ENCODE data around the gene WDR59. TPM values are rescaled to one million over a fixed set of nuclear protein-coding genes. Genes with fewer than 3 reads are reported as not detected.

The WDR59 gene
- total and polyA plus RNA-seq, 3 experiments from 2014 or later: 13.0 to 56.5 (median 55.9) TPM

DNA sequence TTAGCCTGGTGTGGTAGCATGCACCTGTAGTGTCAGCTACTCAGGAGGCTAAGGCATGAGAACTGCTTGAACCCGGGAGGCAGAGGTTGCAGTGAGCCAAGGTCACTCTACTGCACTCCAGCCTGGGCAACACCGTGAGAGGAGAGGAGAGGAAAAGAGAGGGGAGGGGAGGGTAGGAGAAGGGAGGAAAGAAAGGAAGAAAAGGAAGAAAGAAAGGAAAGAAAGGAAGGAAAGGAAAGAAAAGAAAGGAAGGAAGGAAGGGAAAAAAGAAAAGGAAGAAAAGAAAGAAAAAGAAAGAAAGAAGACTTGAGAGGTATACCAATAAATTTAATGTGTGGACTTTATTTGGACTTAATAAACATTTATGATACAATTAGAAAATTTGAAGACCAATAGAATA is 143.5 kb downstream of the WDR59 start:
- ChIA-PET CTCF (no interaction called here), POLR2A (no interaction called here)
- H3K4me3 Mint-ChIP-seq: no peak overlapping the region
- H3K27me3 Mint-ChIP-seq: peaks cover 4 to 29% of the 10 kb centered on the region in 2 donors
- Histone ChIP-seq H3K27me3 (ENCODE audit: insufficient read depth, low read length, poor library complexity, severe bottlenecking) (no peaks in the 10 kb centered on the region), H3K4me3 (ENCODE audit: low read length) (no peak overlapping the region), H3K27ac (ENCODE audit: low read depth, low read length) (no peak overlapping the region), H3K9me3 (ENCODE audit: low read length) (no peaks in the 10 kb centered on the region), H3K36me3 (ENCODE audit: insufficient read depth, low read length) (no peaks in the 10 kb centered on the region), H3K4me1 (ENCODE audit: insufficient read depth, low read length) (no peaks in the 10 kb centered on the region)
- H3K4me1 Mint-ChIP-seq: no peaks in the 10 kb centered on the region
- DNase-seq: no peak
- H3K36me3 Mint-ChIP-seq: no peaks in the 10 kb centered on the region
- peak overlapping the region in 1 of 8 donors; percentile 96 for H3K27ac Mint-ChIP-seq
- H3K9me3 Mint-ChIP-seq: no peaks in the 10 kb centered on the region

DNA sequence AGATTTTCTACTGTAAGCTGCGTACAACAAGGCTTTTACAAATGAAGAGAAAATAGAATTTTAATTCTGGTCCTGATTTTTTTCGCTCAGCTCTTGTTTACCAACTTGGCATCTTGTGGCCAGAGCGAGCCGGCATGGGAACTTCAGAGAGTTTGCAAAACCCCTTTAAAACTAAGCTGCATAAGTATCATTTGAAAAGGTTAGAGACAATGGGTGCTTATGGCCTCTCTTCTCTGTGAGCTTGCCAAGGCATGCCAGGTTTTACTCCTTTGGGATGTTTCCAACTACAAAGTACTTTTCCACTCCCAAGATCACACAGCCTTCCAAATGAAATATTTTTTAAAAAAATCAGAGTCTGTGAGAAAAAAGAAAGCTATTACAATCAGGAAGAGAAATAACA is 147.9 kb downstream of the WDR59 start:
- H3K4me1 ChIP-seq (ENCODE audit: insufficient read depth, low read length): no peaks in the 10 kb centered on the region
- POLR2A ChIA-PET: no interaction called here
- DNase-seq: no peak
- no peaks in the 10 kb centered on the region for H3K27me3 ChIP-seq (ENCODE audit: insufficient read depth, low read length, poor library complexity, severe bottlenecking)
- Mint-ChIP-seq H3K36me3 (no peaks in the 10 kb centered on the region), H3K4me3 (no peak overlapping the region), H3K4me1 (no peaks in the 10 kb centered on the region), H3K27ac (peak overlapping the region in 1 of 8 donors; percentile 19), H3K27me3 (peaks cover 8 to 28% of the 10 kb centered on the region in 2 donors), H3K9me3 (peaks cover 0 to 1% (median 0%) of the 10 kb centered on the region in 5 donors)
- no peaks in the 10 kb centered on the region for H3K9me3 ChIP-seq (ENCODE audit: low read length)
- H3K36me3 ChIP-seq (ENCODE audit: insufficient read depth, low read length): no peaks in the 10 kb centered on the region
- H3K27ac ChIP-seq (ENCODE audit: low read depth, low read length): no peak overlapping the region
- CTCF ChIA-PET: interaction anchor here (0.6 kb wide), 1 partner anchor 530 kb away, joined by 3 read pairs; no protein-coding TSS in a partner anchor
- H3K4me3 ChIP-seq (ENCODE audit: low read length): no peak overlapping the region

DNA sequence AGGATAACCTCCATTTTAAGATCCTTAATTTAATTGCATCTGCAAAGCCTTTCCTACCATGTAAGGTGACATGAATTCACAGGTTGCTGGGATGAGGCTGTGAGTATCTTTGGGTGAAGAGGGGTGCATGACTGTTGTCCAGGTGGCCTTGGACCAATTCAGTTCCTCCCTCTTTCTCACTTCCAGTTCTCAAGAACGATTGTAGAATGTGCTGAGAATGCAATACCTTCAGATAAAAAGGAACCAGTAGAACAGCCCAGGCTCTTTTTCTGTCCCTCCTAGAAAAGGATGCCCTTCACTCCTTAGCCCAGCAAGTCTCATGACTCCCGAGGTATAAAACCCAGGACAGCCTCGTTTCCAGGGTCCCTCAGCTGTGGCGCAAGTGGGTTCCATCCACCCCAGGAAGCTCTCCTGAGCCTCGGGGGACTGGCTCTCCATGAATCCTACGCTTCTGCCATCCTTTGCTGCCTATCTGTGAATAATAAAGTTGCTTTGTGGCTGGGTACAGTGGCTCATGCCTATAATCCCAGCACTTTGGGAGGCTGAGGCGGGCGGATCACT is 148.7 kb downstream of the WDR59 start:
- no peaks in the 10 kb centered on the region for H3K36me3 ChIP-seq (ENCODE audit: insufficient read depth, low read length)
- H3K27ac ChIP-seq (ENCODE audit: low read depth, low read length): no peak overlapping the region
- no peaks in the 10 kb centered on the region for H3K27me3 ChIP-seq (ENCODE audit: insufficient read depth, low read length, poor library complexity, severe bottlenecking)
- H3K9me3 ChIP-seq (ENCODE audit: low read length): no peaks in the 10 kb centered on the region
- no peaks in the 10 kb centered on the region for H3K4me1 ChIP-seq (ENCODE audit: insufficient read depth, low read length)
- ChIA-PET CTCF (no interaction called here), POLR2A (no interaction called here)
- Mint-ChIP-seq H3K4me3 (no peak overlapping the region), H3K27me3 (peaks cover 4 to 33% of the 10 kb centered on the region in 2 donors), H3K9me3 (peaks cover 0 to 1% (median 0%) of the 10 kb centered on the region in 5 donors), H3K36me3 (no peaks in the 10 kb centered on the region), H3K27ac (peak overlapping the region in 1 of 8 donors; percentile 6), H3K4me1 (no peaks in the 10 kb centered on the region)
- H3K4me3 ChIP-seq (ENCODE audit: low read length): no peak overlapping the region
- DNase-seq: no peak

- ChIA-PET CTCF (no interaction called here), POLR2A (no interaction called here)
- H3K27me3 ChIP-seq (ENCODE audit: insufficient read depth, low read length, poor library complexity, severe bottlenecking): no peaks in the 10 kb centered on the region
- no peaks in the 10 kb centered on the region for H3K9me3 ChIP-seq (ENCODE audit: low read length)
- DNase-seq: no peak
- H3K36me3 Mint-ChIP-seq: peaks cover 0 to 4% (median 0%) of the 10 kb centered on the region in 3 donors
- no peak overlapping the region for H3K27ac Mint-ChIP-seq
- H3K36me3 ChIP-seq (ENCODE audit: insufficient read depth, low read length): no peaks in the 10 kb centered on the region
- H3K27ac ChIP-seq (ENCODE audit: low read depth, low read length): no peak overlapping the region
- no peak overlapping the region for H3K4me3 ChIP-seq (ENCODE audit: low read length)
- H3K4me1 ChIP-seq (ENCODE audit: insufficient read depth, low read length): no peaks in the 10 kb centered on the region
- peaks cover 12 to 21% (median 17%) of the 10 kb centered on the region in 5 donors for H3K9me3 Mint-ChIP-seq
- H3K4me1 Mint-ChIP-seq: no peaks in the 10 kb centered on the region
- no peak overlapping the region for H3K4me3 Mint-ChIP-seq
- peaks cover 7 to 24% of the 10 kb centered on the region in 2 donors for H3K27me3 Mint-ChIP-seq
These were observed 152.7 kb downstream of the WDR59 start for GRCh38 chr16:74832228-74832627.

GRCh38 chr16:74831467-74831866 is 153.5 kb downstream of the WDR59 start:
- no peak overlapping the region for H3K27ac Mint-ChIP-seq
- Histone ChIP-seq H3K4me1 (ENCODE audit: insufficient read depth, low read length) (no peaks in the 10 kb centered on the region), H3K36me3 (ENCODE audit: insufficient read depth, low read length) (no peaks in the 10 kb centered on the region), H3K27me3 (ENCODE audit: insufficient read depth, low read length, poor library complexity, severe bottlenecking) (no peaks in the 10 kb centered on the region), H3K27ac (ENCODE audit: low read depth, low read length) (no peak overlapping the region), H3K9me3 (ENCODE audit: low read length) (no peaks in the 10 kb centered on the region), H3K4me3 (ENCODE audit: low read length) (no peak overlapping the region)
- peaks cover 12 to 24% (median 19%) of the 10 kb centered on the region in 5 donors for H3K9me3 Mint-ChIP-seq
- peaks cover 0 to 4% (median 0%) of the 10 kb centered on the region in 3 donors for H3K36me3 Mint-ChIP-seq
- no peak for DNase-seq
- H3K4me1 Mint-ChIP-seq: no peaks in the 10 kb centered on the region
- peaks cover 8 to 25% of the 10 kb centered on the region in 2 donors for H3K27me3 Mint-ChIP-seq
- no peak overlapping the region for H3K4me3 Mint-ChIP-seq
- ChIA-PET CTCF (no interaction called here), POLR2A (no interaction called here)

- Histone ChIP-seq H3K27ac (ENCODE audit: low read depth, low read length) (no peak overlapping the region), H3K9me3 (ENCODE audit: low read length) (no peaks in the 10 kb centered on the region), H3K27me3 (ENCODE audit: insufficient read depth, low read length, poor library complexity, severe bottlenecking) (no peaks in the 10 kb centered on the region), H3K4me3 (ENCODE audit: low read length) (no peak overlapping the region), H3K4me1 (ENCODE audit: insufficient read depth, low read length) (no peaks in the 10 kb centered on the region), H3K36me3 (ENCODE audit: insufficient read depth, low read length) (no peaks in the 10 kb centered on the region)
- POLR2A ChIA-PET: no interaction called here
- no peak for DNase-seq
- Mint-ChIP-seq H3K4me1 (no peaks in the 10 kb centered on the region), H3K27me3 (peaks cover 8 to 30% of the 10 kb centered on the region in 2 donors), H3K9me3 (peaks cover 12 to 24% (median 19%) of the 10 kb centered on the region in 5 donors), H3K4me3 (no peak overlapping the region), H3K27ac (no peak overlapping the region), H3K36me3 (peaks cover 0 to 4% (median 0%) of the 10 kb centered on the region in 3 donors)
- CTCF ChIA-PET: no interaction called here
These were observed 154.3 kb downstream of the WDR59 start for GRCh38 chr16:74830648-74831047.

- peaks cover 14 to 24% (median 19%) of the 10 kb centered on the region in 5 donors for H3K9me3 Mint-ChIP-seq
- CTCF ChIA-PET: no interaction called here
- no peaks in the 10 kb centered on the region for H3K4me1 ChIP-seq (ENCODE audit: insufficient read depth, low read length)
- H3K4me3 ChIP-seq (ENCODE audit: low read length): no peak overlapping the region
- H3K36me3 ChIP-seq (ENCODE audit: insufficient read depth, low read length): no peaks in the 10 kb centered on the region
- POLR2A ChIA-PET: no interaction called here
- no peaks in the 10 kb centered on the region for H3K9me3 ChIP-seq (ENCODE audit: low read length)
- H3K36me3 Mint-ChIP-seq: peaks cover 0 to 5% (median 0%) of the 10 kb centered on the region in 3 donors
- H3K27me3 Mint-ChIP-seq: peaks cover 3 to 37% of the 10 kb centered on the region in 2 donors
- H3K4me1 Mint-ChIP-seq: no peaks in the 10 kb centered on the region
- no peaks in the 10 kb centered on the region for H3K27me3 ChIP-seq (ENCODE audit: insufficient read depth, low read length, poor library complexity, severe bottlenecking)
- H3K27ac ChIP-seq (ENCODE audit: low read depth, low read length): no peak overlapping the region
- DNase-seq: no peak
- no peak overlapping the region for H3K4me3 Mint-ChIP-seq
- no peak overlapping the region for H3K27ac Mint-ChIP-seq
These were observed 155.3 kb downstream of the WDR59 start for GRCh38 chr16:74829637-74830036.

- CTCF ChIA-PET: no interaction called here
These were observed 159.0 kb downstream of the WDR59 start for GRCh38 chr16:74825941-74826340.

More at GRCh38 chr16:74825941-74826340, 159.0 kb downstream of the WDR59 start:
- H3K9me3 ChIP-seq (ENCODE audit: low read length): no peaks in the 10 kb centered on the region
- POLR2A ChIA-PET: no interaction called here
- Mint-ChIP-seq H3K27ac (no peak overlapping the region), H3K4me3 (no peak overlapping the region), H3K4me1 (no peaks in the 10 kb centered on the region), H3K9me3 (peaks cover 17 to 28% (median 19%) of the 10 kb centered on the region in 5 donors), H3K36me3 (peaks cover 0 to 13% (median 0%) of the 10 kb centered on the region in 3 donors), H3K27me3 (peaks cover 12 to 47% of the 10 kb centered on the region in 2 donors)
- H3K4me3 ChIP-seq (ENCODE audit: low read length): no peak overlapping the region
- no peaks in the 10 kb centered on the region for H3K4me1 ChIP-seq (ENCODE audit: insufficient read depth, low read length)
- H3K27me3 ChIP-seq (ENCODE audit: insufficient read depth, low read length, poor library complexity, severe bottlenecking): no peaks in the 10 kb centered on the region
- H3K27ac ChIP-seq (ENCODE audit: low read depth, low read length): no peak overlapping the region
- H3K36me3 ChIP-seq (ENCODE audit: insufficient read depth, low read length): no peaks in the 10 kb centered on the region
- DNase-seq: no peak
